ENCODE measurements around the gene C2orf69. TPM values are rescaled to one million over a fixed set of nuclear protein-coding genes. Genes with fewer than 3 reads are reported as not detected.

Gene C2orf69
- total RNA-seq, 8 experiments from 2014 or later, result 8.3 to 17.8 (median 11.7) TPM

GRCh38 chr2:199956062-199956380, 44.9 kb downstream of the C2orf69 start:
- 0 to 10% (median 0%) methylated on average over 1 to 8 of the region's 10 CpGs; no CpG with 5 or more reads in 3 of the 10 experiments for WGBS, 10 experiments
- in situ Hi-C loops (cut with MboI; ENCODE audit: low pct_unique_long_range_greater_than_20kb in 2 of 9, low sequenced_read_pairs in 9 of 9, unreplicated experiment in 9 of 9), result no loop called here
- H3K4me3 ChIP-seq, result peak overlapping the region; percentile 77 to 98 (median 92)
- H3K4me1 ChIP-seq (replicated peaks in 1 of 2), result peaks cover 16 to 19% of the 10 kb centered on the region in 2 donors
- ATAC-seq (replicated peaks in 6 of 8), result no peak
- peak overlapping the region; percentile 79 to 95 for H3K27ac ChIP-seq

DNA sequence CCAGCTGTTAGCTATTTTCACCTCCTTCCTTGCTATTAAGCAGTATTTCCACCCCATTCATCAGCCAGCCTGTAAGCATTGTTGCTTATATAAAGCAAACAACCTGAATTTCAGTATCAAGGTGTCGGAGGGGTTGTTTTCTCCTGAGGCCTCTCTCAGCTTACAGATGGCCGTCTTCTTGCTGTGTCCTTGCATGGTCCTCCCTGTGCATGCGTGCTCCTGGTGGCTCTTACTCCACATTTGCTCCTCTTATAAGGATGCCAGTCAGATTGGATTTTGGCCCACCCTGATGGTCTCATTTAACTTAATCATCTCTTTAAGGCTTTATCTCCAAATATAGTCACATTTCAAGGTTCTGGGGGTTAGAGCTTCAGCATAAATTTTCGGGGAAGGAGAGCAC, 46.9 kb downstream of the C2orf69 start:
- in situ Hi-C loops (cut with MboI; ENCODE audit: low pct_unique_long_range_greater_than_20kb in 2 of 9, low sequenced_read_pairs in 9 of 9, unreplicated experiment in 9 of 9), result no loop called here
- Histone ChIP-seq H3K27ac (no peak overlapping the region), H3K4me3 (no peak overlapping the region), H3K4me1 (replicated peaks in 1 of 2) (peaks cover 16 to 19% of the 10 kb centered on the region in 2 donors)
- WGBS, 10 experiments, result 60 to 100% (median 100%) methylated on average over 1 to 4 of the region's 4 CpGs; no CpG with 5 or more reads in 2 of the 10 experiments
- ATAC-seq (replicated peaks in 6 of 8), result no peak

- H3K4me3 ChIP-seq, result no peak overlapping the region
- ATAC-seq (replicated peaks in 6 of 8), result no peak
- no peak overlapping the region for H3K27ac ChIP-seq
- peaks cover under 1 to 2% of the 10 kb centered on the region in 2 donors for H3K4me1 ChIP-seq (replicated peaks in 1 of 2)
- 70 to 100% (median 94%) methylated on average over 1 to 2 of the region's 2 CpGs; no CpG with 5 or more reads in 5 of the 10 experiments for WGBS, 10 experiments
- in situ Hi-C loops (cut with MboI; ENCODE audit: low pct_unique_long_range_greater_than_20kb in 2 of 9, low sequenced_read_pairs in 9 of 9, unreplicated experiment in 9 of 9), result no loop called here
These were observed 51.1 kb downstream of the C2orf69 start for GRCh38 chr2:199962203-199962602.

- no peak overlapping the region for H3K4me3 ChIP-seq
- in situ Hi-C loops (cut with MboI; ENCODE audit: low pct_unique_long_range_greater_than_20kb in 2 of 9, low sequenced_read_pairs in 9 of 9, unreplicated experiment in 9 of 9), result no loop called here
- no peaks in the 10 kb centered on the region for H3K4me1 ChIP-seq (replicated peaks in 1 of 2)
- ATAC-seq (replicated peaks in 6 of 8), result no peak
- H3K27ac ChIP-seq, result no peak overlapping the region
- WGBS, 10 experiments, result 79 to 100% (median 100%) methylated on average over 1 to 2 of the region's 2 CpGs; no CpG with 5 or more reads in 1 of the 10 experiments
These were observed 55.3 kb downstream of the C2orf69 start for GRCh38 chr2:199966405-199966804.

DNA sequence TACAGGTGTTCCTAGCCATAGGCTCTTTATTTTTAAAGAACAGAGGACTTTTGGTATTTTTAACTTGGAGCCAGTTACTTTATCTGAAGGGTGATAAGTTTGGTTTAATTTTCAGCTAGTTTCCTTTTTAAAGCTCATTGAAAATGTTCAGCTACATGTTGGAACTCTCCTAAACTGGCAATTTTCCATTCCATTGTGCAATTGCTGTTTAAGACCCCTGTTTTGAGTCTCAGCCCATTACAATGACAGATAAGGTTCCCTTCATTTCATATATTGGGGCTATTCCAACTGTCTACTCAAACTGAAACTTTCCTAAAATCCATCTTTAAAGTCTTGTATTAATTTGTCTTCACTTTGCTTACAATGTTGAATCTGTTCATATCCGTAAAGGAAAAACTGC, 55.9 kb downstream of the C2orf69 start:
- no peak overlapping the region for H3K27ac ChIP-seq
- H3K4me1 ChIP-seq (replicated peaks in 1 of 2), result no peaks in the 10 kb centered on the region
- 88 to 100% (median 100%) methylated on average over 1 of the region's 1 CpG for WGBS, 10 experiments
- ATAC-seq (replicated peaks in 6 of 8), result no peak
- in situ Hi-C loops (cut with MboI; ENCODE audit: low pct_unique_long_range_greater_than_20kb in 2 of 9, low sequenced_read_pairs in 9 of 9, unreplicated experiment in 9 of 9), result no loop called here
- no peak overlapping the region for H3K4me3 ChIP-seq

GRCh38 chr2:199968126-199968525, 57.0 kb downstream of the C2orf69 start:
- in situ Hi-C loops (cut with MboI; ENCODE audit: low pct_unique_long_range_greater_than_20kb in 2 of 9, low sequenced_read_pairs in 9 of 9, unreplicated experiment in 9 of 9), result no loop called here

GRCh38 chr2:199972088-199972626, 61.1 kb downstream of the C2orf69 start:
- WGBS, 10 experiments, result 76 to 96% (median 88%) methylated on average over 2 to 6 of the region's 6 CpGs
- in situ Hi-C loops (cut with MboI; ENCODE audit: low pct_unique_long_range_greater_than_20kb in 2 of 9, low sequenced_read_pairs in 9 of 9, unreplicated experiment in 9 of 9), result loop anchor here in 2 of 9 experiments (10.0 kb wide), 2 partner anchors 513 to 733 kb away; no protein-coding TSS in a partner anchor
- no peak for ATAC-seq (replicated peaks in 6 of 8)
- Histone ChIP-seq H3K4me1 (replicated peaks in 1 of 2) (peaks cover 0 to 5% of the 10 kb centered on the region in 2 donors), H3K4me3 (no peak overlapping the region), H3K27ac (no peak overlapping the region)

More at GRCh38 chr2:199968126-199968525, 57.0 kb downstream of the C2orf69 start:
- WGBS, 10 experiments, result 63 to 100% (median 91%) methylated on average over 1 of the region's 1 CpG; no CpG with 5 or more reads in 1 of the 10 experiments
- Histone ChIP-seq H3K4me3 (no peak overlapping the region), H3K4me1 (replicated peaks in 1 of 2) (no peaks in the 10 kb centered on the region), H3K27ac (no peak overlapping the region)
- no peak for ATAC-seq (replicated peaks in 6 of 8)

- in situ Hi-C loops (cut with MboI; ENCODE audit: low pct_unique_long_range_greater_than_20kb in 2 of 9, low sequenced_read_pairs in 9 of 9, unreplicated experiment in 9 of 9), result loop anchor here in 2 of 9 experiments (10.0 kb wide), 2 partner anchors 511 to 731 kb away; no protein-coding TSS in a partner anchor
These were observed 62.6 kb downstream of the C2orf69 start for GRCh38 chr2:199973703-199974102.

GRCh38 chr2:199975273-199975895, 64.3 kb downstream of the C2orf69 start:
- 60 to 100% (median 86%) methylated on average over 1 to 3 of the region's 3 CpGs; no CpG with 5 or more reads in 2 of the 10 experiments for WGBS, 10 experiments
- in situ Hi-C loops (cut with MboI; ENCODE audit: low pct_unique_long_range_greater_than_20kb in 2 of 9, low sequenced_read_pairs in 9 of 9, unreplicated experiment in 9 of 9), result loop anchor here in 8 of 9 experiments (10.0 to 25.0 kb wide), 8 partner anchors 212 to 737 kb away; partner anchors contain the start of gene SPATS2L (in 2 of the 8)
- H3K27ac ChIP-seq, result no peak overlapping the region
- ATAC-seq (replicated peaks in 6 of 8), result peak in 3 of 8 experiments; percentile 57 to 68 (median 68)
- H3K4me1 ChIP-seq (replicated peaks in 1 of 2), result peaks cover 5% of the 10 kb centered on the region in 2 donors
- H3K4me3 ChIP-seq, result no peak overlapping the region

More at GRCh38 chr2:199973703-199974102, 62.6 kb downstream of the C2orf69 start:
- WGBS, 10 experiments, result 0 to 38% (median 2%) methylated on average over 1 to 2 of the region's 2 CpGs; no CpG with 5 or more reads in 4 of the 10 experiments
- no peak overlapping the region for H3K4me3 ChIP-seq
- peaks cover 0 to 5% of the 10 kb centered on the region in 2 donors for H3K4me1 ChIP-seq (replicated peaks in 1 of 2)
- ATAC-seq (replicated peaks in 6 of 8), result peak in 6 of 8 experiments; percentile 35 to 69 (median 52)
- no peak overlapping the region for H3K27ac ChIP-seq

Other genes starting within 250 kb of the C2orf69 start
- gene FTCDNL1, start 60.1 kb upstream of the C2orf69 start, total RNA-seq, result 1 to 10 TPM in 7 of 8 experiments, under 1 TPM in 1; 0.75 to 3.7 (median 2.1) TPM
- 10 to 100 TPM in 2 of 8 experiments, 1 to 10 TPM in 6; 6.7 to 18.8 (median 9.0) TPM for gene TYW5, start 44.2 kb downstream of the C2orf69 start, total RNA-seq
- gene MAIP1, start 44.3 kb downstream of the C2orf69 start, total RNA-seq, result 10 to 100 TPM; 15.1 to 35.5 (median 23.8) TPM